ENCODE measurements around the gene RMND5B. TPM values are rescaled to one million over a fixed set of nuclear protein-coding genes. Genes with fewer than 3 reads are reported as not detected.
A peak's percentile ranks its signal among the peaks of the same experiment; 100 is the strongest.

The RMND5B gene
- polyA plus RNA-seq, 1 donor, result 38.8 TPM

- DNase-seq, result no peak
Measured at GRCh38 chr5:178136990-178137389, 6.2 kb downstream of the RMND5B start.

- no peak for DNase-seq
Measured at GRCh38 chr5:178137991-178138390, 7.2 kb downstream of the RMND5B start.

- DNase-seq, result no peak
Measured at GRCh38 chr5:178141550-178141949, 10.7 kb downstream of the RMND5B start.

GRCh38 chr5:178142642-178143041 lies 11.8 kb downstream of the RMND5B start:
- DNase-seq, result no peak

- DNase-seq, result no peak
Measured at GRCh38 chr5:178143246-178143645, 12.4 kb downstream of the RMND5B start.

GRCh38 chr5:178143901-178144300 lies 13.1 kb downstream of the RMND5B start:
- DNase-seq, result peak; percentile 71

- no peak for DNase-seq
Measured at GRCh38 chr5:178145965-178146820, 15.4 kb downstream of the RMND5B start.

GRCh38 chr5:178147406-178147805 lies 16.6 kb downstream of the RMND5B start:
- DNase-seq, result no peak

- DNase-seq, result no peak
Measured at GRCh38 chr5:178149199-178149932, 18.6 kb downstream of the RMND5B start.

- DNase-seq, result no peak
Measured at GRCh38 chr5:178150977-178151734, 20.3 kb downstream of the RMND5B start.

GRCh38 chr5:178152491-178153444 lies 22.0 kb downstream of the RMND5B start:
- no peak for DNase-seq

- DNase-seq, result peak; percentile 99
Measured at GRCh38 chr5:178153530-178154340, 22.9 kb downstream of the RMND5B start, which contains the start of gene NHP2. NHP2 (minus strand) TSS chr5:178153885; CDS start chr5:178153817, 68 bp downstream.

- no peak for DNase-seq
Measured at GRCh38 chr5:178155065-178155464, 24.3 kb downstream of the RMND5B start.

- DNase-seq, result no peak
Measured at GRCh38 chr5:178160176-178160575, 29.4 kb downstream of the RMND5B start.

GRCh38 chr5:178162481-178162880 lies 31.7 kb downstream of the RMND5B start:
- DNase-seq, result no peak

GRCh38 chr5:178163772-178164735 lies 33.2 kb downstream of the RMND5B start:
- DNase-seq, result peak; percentile 72

- DNase-seq, result no peak
Measured at GRCh38 chr5:178165581-178165980, 34.8 kb downstream of the RMND5B start.

GRCh38 chr5:178170455-178170854 lies 39.6 kb downstream of the RMND5B start:
- DNase-seq, result no peak

GRCh38 chr5:178174456-178174855 lies 43.6 kb downstream of the RMND5B start:
- DNase-seq, result no peak

GRCh38 chr5:178176791-178177190 lies 46.0 kb downstream of the RMND5B start:
- DNase-seq, result no peak
